HG03108 (cell line): ENCODE results near the gene PRF1.
A peak's percentile ranks its signal among the peaks of the same experiment; 100 is the strongest.
"Not testable (repeated sequence)": the region's sequence is repeated elsewhere in the genome, so short reads cannot be mapped to it uniquely, and the experiment has no call there.

Source experiments
- ATAC-seq: cut with Tn5 transposase; IDR thresholded peaks from one replicate; pipeline ENCODE4 v1.9.1; 2021; ENCODE audit warnings: moderate library complexity; ENCODE audit not compliant: unreplicated experiment

PRF1 gene

GRCh38 chr10:70594161-70594560 lies 8.4 kb downstream of the PRF1 start:
- ATAC-seq = no peak

DNA sequence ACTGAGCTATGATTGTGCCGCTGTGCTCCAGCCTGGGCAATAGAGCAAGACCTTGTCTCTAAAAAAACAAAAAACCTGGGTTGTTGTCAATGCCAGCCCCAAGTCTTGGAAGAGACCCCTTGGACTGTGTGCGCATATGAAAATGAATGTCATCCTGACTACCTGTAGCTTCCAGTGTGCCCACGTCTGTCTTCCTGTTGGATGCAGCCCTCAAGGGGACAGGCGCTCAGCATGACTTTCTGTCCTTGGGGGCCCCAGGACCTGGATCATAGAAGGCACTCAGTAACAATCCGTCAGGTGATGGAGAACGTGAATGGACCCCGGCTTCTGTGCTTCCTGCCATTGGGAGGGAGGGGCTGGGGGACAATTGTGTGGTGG lies 9.0 kb downstream of the PRF1 start:
- no peak for ATAC-seq

DNA sequence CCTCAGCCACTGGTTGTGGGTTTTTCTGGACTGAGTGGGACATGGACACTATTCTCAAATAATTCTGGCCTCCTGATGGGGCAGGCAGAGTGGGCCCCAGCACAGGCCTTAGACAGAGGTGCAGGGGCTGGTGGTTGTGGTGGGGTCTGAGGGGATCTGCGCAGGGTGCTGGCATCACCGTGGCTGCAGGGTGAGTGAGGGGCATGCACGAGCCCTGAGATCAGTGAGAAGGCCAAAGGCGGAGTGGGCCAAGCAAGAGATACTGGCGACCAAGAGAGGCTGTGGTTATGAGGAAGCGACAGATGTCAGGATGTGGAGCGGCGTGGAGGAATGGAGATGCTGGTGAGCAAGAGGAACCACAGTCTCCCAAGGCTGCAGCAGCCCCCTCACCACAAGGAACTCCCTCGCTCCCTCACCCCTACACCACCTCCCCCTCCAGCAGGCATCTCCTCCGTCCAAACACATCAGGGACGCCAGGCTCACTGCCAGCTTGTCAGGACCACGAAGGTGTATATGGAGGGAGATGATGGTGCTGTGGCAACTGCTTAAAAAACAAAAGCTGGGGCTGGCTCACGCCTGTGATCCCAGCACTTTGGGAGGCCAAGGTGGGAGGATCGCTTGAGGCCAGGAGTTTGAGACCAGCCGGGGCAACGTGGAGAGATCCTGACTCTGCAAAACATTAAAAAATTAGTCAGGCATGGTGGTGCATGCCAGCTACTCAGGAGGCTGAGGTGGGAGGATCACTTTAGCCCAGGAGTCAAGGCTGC lies 9.6 kb downstream of the PRF1 start:
- ATAC-seq = no peak

DNA sequence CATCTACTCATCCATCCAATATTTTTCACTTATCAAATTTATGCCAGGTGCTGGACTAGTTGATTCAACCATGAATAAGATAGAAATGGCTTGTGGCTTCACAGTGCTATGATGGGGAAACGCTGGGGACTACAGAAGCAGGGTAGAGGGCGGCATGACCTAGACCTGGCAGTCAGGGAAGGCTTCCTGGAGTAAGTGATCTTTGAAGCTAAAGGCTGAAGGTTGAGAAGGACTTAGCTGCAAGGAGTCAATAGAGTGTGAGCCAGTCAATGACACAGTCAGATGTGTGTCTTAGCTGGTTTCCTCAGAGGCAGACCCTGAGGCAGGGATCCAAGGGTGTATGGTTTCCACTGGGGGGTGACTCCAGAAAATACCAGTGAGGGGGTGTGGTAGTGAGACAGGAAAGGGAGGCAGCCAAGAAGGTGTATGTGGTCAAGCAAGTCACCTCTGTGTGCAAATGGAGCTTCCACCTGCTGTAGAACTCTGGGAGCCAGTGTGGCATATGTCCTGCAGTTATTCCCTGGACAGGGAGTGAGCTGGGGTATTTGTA lies 10.3 kb downstream of the PRF1 start:
- no peak for ATAC-seq

DNA sequence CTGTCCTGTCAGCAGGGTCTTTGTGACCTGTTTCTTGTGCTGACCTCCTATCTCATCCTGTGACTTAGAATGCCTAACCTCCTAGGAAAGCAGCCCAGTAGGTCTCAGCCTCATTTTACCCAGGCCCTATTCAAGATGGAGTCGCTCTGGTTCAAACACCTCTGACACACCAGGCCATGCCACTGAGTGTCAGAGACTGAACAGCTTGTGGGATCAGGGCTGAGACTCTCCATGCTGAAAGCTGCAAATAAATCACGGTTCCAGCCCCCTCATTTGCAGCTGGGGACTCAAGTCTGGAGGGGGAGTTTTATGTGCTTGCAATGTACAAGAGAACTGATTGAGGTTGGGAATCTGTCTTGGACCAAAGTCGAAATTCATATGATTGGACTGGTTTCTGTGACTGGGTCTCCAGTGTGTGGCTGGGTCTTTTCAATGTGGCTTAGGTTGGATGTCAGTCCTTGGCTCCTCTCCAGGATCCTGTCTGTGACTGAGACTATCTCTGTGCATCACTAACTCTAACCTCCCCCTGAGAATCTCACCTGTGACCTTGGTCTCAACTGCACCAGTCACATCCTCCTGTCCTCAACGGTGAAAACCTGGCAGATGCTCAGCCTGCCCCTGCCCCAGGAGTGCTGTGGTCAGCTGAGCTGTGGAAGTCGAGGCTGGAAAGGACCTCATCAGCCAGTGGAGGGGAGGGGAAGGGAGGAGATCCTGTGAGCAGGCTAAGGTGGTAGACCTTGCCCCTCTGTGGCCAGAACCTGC lies 11.7 kb downstream of the PRF1 start:
- no peak for ATAC-seq

- no peak for ATAC-seq
Observed at GRCh38 chr10:70589762-70590654, 12.5 kb downstream of the PRF1 start.

DNA sequence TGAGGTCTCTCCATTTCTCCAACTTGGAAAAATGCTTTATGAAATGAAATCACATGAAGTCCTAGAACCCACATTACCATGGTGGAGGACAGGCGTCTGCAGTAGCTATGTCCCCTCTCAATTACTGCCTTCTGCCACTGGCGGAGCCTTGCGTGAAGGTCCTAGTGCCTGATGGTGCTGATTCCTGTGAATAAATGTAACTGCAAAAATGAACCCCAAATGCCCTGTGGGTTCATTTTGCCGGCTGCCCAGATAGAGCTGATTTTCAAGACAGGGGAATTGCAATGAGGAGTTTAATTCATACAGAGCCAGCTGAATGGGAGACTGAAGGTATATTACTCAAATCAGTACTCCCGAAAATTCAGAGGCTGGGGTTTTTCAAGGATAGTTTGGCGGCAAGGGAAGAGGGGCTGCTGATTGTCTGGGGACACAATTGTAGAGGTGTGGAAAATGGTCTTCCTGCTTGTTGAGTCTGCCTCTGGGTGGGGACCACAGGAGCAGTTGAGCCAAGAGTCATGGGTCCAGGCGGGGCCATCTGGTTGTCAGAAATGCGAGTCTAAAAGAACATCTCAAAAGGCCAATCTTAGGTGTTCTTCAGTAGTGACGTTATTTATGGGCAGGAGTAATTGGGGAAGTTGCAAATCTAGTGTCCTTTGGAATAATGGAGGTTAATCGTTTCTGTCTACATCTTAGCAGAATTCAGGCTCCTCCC lies 13.5 kb downstream of the PRF1 start:
- no peak for ATAC-seq

DNA sequence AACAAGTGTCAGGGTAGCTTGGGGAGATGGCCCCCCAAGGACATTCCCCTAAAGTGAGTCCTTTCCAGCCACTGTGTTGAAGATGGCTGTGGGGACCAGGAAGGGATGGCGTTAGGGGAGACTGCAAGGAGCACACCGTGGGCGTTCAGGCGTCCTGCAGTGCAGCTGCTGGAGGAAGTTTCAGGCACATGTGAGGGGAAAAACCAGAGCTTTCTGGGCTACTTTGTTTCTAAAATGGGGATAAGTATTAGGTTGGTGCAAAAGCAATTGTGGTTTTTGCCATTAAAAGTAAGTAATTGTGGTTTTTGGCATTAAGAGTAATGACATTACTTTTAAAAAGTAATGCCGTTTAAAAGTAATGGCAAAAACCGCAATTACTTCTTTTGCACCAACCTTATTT lies 14.3 kb downstream of the PRF1 start:
- no peak for ATAC-seq

GRCh38 chr10:70587045-70587658 lies 15.4 kb downstream of the PRF1 start:
- ATAC-seq = peak; percentile 48

GRCh38 chr10:70586348-70586930 lies 16.1 kb downstream of the PRF1 start:
- no peak for ATAC-seq

DNA sequence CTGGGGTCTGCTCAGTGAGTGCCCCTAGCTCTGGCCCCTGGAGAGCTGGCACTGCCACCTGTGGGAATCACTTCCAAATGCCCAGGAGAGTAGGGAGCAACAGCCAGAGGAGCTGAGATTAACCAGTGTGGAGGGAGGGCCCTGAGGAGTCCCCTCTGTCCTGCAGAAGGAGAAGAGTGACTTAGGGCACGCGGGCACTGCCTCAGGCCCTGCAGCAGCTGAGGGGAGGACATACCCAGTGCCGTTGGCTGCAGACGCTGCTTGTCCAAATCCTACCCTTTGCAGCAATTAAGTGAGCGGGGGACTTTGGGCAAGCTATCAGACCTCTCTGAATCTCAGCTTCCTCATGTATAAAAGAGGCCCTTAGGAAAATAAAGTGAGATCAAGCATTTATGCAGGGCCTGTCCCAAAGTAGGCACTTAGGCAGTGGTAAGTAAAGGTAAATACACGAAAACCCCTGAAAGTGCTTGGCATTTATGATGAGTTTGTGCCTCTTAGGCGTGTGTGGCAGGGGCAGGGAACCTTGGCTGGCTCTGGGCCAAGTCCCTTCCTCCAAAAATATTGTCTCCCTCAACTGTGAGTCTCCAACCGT lies 16.9 kb downstream of the PRF1 start:
- ATAC-seq = no peak

- ATAC-seq = no peak
Observed at GRCh38 chr10:70584909-70585544, 17.5 kb downstream of the PRF1 start.

GRCh38 chr10:70584366-70584765 lies 18.2 kb downstream of the PRF1 start:
- ATAC-seq = no peak

DNA sequence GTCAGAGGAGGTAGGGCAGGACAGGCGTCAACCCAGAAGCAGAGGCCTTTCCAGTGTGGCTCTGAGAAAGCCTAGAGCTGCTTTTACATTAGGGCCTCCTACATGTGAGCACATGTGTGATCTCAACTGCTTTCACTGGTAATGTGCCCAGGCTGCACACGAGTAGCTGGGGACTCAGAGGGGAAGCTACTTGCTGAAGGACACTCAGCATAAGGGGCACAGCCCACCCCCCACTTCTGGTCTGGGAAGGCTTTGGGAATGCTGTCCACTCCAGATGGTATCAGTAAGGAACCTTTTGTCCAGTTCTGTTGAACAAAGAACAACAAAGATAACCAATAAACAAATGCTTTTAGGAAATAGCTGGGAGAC lies 18.9 kb downstream of the PRF1 start:
- no peak for ATAC-seq

DNA sequence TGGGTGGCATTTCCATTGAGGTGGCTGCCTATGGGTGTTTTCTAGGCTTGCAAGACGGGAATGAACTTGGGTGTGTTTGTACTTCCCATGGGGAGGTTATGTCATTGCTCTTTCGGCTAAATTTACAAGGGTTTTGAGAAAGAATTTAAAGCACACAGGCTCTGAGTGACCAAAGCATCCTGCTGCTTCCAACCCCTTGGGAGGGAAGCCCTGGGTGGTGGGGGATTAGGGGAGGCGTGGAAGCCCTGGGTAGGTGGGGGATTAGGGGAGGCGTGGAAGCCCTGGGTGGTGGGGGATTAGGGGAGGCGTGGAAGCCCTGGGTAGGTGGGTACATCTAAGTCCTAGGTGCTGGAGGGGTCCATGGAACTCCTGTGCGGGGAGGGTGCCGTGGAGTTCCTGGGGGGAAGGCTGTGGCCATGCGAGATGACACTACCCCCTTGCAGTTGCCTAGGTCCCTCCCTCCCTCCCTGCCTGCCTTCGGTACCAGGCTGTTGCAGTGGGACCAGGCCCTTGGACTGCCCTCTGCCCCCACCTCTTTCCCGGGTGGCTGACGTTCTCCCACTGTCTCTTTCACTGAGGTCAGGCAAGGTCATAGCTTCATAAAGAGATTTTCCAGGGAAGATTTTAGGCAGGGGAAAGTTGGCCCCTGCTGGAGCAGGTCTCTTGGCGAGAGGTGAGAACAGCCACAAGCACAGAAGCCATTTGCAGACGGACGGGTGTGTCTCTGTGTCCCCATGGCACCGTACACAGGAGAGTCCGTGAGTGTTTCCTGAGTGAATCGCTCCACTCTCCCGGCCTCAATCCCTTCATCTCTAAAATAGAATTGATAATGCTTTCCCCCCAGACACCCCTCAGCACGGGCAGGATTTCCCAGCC lies 19.5 kb downstream of the PRF1 start:
- ATAC-seq = no peak

DNA sequence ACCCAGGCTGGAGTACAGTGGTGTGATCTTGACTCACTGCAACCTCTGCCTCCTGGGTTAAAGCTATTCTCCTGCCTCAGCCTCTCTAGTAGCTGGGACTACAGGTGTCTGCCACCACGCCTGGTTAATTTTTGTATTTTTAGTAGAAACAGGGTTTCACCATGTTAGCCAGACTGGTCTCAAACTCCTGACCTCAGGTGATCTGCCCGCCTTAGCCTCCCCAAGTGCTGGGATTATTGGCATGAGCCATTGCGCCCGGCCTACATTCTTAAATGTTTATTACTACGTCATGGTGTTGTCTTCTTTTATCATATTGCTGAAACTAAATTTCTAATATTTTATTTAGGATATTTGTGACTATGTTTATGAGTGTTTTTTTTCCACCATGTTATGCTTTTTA lies 21.4 kb downstream of the PRF1 start:
- ATAC-seq = not testable (repeated sequence)

DNA sequence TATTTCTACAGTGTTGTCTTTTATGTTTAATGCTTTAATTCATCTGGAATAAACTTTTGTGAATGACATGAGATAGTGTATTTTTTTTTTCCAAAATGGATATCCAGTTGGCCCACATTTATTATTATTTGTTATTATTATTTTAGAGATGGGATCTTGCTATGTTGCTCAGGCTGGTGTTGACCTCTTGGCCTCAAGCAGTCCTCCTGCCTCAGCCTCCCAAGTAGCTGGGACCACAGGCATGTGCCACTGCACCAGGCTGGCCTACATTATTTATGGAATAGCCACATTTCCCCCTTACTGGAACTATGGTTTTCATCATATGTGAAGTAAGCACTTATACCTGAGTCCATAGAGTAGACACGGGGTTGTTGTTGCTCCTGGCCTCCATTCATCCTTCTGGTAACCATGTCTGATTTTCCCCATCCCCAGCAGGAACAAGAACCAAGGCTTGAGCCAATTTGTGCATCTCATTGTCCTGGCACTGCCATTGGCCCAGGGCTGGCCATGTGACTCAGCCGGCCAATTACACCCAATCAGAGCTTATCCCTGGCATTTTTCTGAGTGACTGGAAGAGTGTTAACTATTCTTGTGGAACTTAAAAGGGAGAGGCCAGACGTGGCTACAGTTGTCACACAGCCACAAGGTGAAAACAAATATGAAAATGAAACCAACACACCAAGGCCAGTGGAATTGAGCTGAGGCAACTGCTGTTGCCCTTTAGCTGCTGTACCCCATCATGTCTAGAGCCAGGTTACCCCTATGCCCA lies 23.1 kb downstream of the PRF1 start:
- no peak for ATAC-seq
